GM19397 (cell line): ENCODE measurements around the gene RAB8B.
"Not testable (repeated sequence)": the region's sequence is repeated elsewhere in the genome, so short reads cannot be mapped to it uniquely, and the experiment has no call there.

Experiments
- ATAC-seq: cut with Tn5 transposase; IDR thresholded peaks from one replicate; pipeline ENCODE4 v1.9.1; 2021; ENCODE audit warnings: mild to moderate bottlenecking, moderate library complexity; ENCODE audit not compliant: unreplicated experiment

RAB8B gene

DNA sequence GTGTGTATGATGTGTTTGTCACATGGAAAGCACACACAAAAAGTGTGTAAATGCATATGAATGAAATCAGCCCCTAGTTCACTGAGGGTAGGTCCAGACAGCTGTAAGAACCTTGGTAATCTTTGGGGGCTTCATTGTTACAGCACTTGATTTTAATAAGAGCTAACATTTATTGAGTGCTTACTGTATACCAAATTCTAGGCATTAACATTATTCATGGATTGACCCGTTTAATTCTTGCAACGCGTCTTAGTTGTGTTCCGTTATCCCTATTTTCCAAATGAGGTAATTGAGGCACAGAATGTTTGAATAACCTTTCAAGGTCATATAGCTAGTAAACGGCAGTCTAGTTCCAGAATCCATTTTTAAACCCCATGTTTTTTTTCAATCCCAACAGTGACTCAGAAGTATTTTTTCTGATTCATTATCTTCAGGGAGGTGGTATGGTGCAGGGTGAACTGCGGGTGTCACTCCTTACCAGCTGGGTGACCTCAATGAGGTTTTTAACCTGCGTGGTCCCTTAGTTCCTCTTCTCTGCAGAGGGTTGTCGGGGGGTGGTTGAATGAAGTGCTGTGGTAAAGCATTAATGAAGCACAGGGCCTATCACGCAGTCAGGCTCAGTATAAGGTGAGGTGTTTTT, 14.2 kb downstream of the RAB8B start:
- no peak for ATAC-seq

DNA sequence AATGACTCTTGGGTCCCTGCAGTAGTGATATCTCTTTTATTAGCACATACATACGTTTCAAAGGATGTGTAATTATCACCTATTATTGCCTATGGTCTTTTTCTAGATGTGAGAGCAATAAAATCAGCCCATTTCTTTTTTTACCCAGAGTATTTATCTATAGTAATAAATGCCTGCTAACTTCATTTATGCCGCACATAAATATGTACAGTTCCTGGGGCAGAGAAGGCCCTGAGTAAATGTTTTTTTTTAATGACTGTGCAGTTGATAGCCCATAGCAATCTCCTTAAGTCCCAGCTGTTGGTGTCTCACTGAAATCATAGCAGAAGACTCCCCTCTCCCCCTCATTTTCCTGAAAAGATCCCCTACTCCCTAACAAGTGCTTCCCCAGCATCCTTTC, 16.7 kb downstream of the RAB8B start:
- ATAC-seq = no peak

DNA sequence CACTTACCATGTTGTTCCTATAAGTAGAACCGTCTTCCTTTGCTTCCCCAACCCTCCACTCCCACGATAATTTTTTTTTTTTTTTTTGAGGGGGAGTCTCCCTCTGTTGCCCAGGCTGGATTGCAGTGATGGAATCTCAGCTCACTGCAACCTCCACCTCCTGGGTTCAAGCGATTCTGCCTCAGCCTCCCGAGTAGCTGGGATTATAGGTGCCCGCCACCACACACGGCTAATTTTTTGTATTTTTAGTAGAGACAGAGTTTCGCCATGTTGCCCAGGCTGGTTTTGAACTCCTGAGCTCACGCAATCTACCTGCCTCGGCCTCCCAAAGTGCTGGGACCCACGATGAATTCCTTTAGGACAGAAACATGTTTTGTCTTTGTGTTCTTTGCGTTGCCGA, 19.4 kb downstream of the RAB8B start:
- not testable (repeated sequence) for ATAC-seq

DNA sequence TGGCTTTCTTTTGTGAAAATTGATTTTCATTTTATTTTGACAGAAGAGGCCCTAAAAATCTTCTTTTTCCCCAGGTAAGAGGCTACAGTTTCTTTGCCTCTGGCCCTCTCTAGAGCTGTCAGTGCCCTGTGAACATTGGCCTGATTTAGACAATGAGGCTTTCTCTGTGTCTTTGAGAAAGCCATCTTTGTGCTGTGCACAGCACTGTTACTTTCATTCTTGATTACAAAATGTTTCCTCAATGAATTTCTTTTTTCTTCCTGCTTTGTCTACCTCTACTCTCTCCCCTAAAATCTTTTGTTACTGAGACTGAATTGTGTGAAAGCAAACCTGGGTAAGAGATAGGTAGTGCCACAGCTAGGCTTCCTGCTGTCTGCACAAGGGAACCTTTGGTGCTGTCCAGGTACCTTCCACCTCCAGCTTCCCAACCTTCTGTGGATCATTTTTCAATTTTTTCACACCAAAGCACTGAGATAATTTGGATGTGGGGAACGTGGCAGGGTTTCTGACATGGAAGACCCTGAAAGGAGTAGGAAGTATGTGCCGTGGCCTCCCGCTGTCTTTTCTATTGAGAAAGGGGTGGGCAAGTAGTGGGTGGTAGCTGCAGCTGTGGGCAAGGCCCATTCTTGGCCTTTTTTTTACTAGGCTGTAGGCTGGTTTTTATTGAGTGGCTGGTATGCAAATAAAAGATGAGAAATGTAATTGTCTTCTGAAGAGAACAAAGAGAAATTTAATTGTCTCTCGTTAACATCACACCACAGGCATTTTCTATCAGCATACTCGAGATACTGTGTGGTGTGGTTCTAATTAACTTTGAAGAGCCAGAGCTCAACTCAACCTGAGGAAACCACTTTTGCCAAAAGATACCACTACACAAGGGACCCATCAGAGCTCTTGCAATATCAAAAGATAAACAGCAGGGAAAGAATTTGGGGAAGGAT, 21.0 kb downstream of the RAB8B start:
- ATAC-seq = no peak

DNA sequence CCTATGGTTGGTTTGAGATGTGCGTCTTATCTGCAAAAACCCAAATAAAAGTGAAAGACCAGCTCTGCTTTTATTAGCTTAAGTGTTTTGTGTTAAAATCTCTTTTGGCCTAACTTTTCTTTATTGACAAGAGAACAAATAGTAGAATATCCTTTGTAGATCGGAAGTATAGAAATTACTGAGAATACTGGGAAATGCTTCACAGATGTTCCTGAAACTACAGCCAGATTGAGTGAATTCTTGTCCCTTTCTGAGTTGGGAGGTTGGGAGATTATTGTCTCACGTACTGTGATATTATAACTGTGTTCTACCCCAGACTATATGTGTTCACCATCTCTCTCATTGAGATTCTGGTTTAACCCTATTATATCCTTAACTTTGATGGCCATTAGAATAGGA, 21.7 kb downstream of the RAB8B start:
- ATAC-seq = no peak

DNA sequence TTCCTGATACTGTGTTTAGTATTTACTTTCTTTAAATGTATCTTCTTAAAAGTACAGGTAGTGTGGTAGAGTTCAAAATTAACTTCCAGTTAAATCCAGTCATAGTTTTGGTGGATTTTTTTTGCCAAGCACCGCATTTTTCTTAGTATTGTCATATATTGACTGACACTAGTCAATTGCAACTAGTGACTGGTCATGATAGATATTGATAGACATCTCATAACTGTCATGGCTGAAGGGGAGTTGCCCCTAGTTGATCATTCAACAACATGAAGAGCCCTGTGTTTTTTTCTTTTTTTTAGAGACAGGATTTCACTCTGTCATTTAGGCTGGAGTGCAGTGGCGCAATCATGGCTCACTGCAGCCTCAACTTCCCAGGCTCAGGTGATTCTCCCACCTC, 22.1 kb downstream of the RAB8B start:
- ATAC-seq = no peak

DNA sequence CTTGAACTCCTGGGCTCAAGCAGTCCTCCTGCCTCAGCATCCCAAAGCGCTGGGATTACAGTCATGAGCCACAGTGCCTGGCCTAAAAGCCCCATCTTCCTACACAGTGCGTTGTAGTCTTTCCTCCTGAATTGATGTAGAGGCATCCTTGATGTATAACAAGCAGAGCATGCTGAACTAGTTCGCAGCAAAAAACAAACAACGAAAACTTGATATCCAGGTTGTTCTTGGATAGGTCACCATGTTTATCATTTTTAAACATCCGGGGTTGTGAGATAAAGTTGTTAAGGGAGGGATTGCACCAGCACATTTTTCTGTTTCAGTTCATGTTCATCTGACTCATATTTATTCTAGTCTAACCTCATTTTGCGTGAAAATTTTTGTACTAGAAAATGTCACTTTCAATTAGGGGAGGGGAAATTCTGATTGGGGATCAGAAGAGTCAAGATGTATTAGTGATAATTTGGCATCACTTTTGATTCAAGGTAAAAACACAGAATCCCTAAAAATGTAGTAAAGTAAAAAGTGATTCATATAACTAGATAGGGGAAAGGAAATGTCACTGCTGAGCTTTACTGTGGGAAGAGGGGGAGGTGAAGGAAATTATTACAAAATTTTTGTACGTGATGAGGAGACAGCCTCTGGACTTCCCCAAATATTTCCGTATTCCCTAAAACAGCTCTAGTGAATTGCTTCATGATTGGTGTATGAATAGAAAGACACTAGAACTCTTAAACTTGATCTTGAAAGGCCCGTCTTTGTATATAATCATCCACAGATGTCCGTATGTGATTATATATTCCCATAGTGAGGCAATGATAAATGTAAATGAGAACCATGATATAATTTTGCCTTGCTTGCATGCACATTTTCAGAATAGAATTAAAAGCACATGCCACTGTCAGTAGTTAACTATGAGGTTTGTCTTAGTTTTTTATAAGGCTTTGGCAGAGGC, 22.9 kb downstream of the RAB8B start:
- no peak for ATAC-seq

DNA sequence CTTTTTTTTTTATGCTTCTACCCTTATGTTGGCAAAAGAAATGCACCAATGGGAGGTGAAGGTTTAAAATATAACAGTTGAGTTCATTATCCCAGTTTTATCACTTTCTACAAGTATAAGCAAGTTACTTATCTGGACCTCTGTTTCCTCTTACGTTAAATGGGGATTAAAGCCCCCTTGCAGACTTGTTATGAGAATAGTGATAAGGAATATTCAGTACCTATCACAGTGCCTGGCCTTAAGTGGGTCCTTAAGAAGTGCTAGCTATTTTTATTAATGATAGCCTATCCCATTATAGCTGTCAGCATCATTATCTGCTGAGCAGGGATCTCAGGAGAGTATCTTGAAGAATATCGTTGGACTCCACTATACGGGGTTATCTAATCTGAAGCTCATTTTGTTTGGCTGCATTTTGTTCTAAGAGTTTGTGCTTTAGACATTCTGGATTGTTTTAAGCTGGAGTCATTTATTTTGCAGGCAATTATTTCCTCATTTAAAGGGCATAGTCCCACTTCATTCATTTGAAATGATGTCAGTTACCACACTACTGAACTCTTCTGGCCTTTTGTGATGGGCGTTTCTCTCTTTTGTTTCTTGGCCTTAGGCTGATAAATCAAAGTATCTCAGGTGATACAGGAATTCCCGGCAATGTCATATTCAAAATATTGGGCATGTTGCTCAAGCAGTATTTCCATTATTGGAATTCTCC, 28.8 kb downstream of the RAB8B start:
- no peak for ATAC-seq

DNA sequence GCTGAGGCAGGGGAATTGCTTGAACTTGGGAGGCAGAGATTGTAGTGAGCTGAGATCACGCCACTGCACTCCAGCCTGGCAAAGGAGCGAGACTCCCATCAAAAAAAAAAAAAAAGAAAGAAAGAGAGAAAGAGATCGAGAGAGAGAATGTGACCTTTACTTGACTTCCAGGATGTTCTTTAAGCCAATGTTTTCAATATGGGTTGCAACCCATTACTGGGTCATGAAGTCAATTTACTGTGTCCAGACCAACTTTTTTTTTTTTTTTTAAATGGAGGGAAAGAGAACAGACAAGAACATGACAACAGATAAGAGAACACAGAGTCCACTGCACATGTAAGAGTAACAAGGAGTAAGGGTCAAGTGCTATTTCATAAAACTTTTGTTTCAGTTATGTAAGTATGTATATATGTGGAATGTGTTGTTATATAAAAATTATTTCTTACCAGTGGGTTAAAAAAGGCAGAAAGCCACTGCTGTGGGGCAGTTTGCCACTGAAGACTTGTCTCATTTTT, 29.8 kb downstream of the RAB8B start:
- no peak for ATAC-seq

DNA sequence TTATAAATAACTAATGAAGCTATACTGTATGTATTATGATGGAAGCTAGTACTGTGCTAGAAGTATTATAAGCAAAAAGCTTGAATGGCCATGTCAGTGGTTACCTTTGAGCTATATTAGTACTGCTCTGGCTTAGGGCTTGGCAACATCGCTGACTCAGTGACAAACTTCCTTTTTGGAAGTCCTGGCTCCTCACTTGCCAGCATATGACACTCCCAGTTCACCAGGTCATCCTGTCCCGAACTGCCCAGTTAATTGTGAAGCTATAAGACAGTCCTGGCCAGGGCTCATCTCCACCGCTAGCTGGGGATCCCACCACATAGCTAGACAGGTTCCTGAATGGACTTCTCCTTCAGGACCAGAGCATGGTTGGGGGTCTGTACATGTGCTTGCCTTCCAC, 31.9 kb downstream of the RAB8B start:
- no peak for ATAC-seq

DNA sequence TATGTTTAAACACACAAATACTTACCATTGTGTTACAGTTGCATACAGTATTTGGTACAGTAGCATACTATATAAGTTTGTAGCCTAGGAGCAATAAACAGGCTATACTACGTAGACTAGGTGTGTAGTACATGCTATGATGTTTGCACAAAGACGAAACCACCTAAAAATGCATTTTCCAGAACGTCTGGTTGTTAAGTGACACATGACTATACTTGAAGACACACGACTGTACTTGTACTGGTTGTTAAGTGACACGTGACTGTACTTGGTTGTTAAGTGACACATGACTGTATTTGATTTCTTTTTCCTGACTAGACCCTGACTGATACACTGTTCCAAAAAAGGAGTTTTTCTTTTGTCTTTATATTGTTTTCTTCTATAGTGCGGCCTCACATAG, 34.1 kb downstream of the RAB8B start:
- ATAC-seq = no peak

DNA sequence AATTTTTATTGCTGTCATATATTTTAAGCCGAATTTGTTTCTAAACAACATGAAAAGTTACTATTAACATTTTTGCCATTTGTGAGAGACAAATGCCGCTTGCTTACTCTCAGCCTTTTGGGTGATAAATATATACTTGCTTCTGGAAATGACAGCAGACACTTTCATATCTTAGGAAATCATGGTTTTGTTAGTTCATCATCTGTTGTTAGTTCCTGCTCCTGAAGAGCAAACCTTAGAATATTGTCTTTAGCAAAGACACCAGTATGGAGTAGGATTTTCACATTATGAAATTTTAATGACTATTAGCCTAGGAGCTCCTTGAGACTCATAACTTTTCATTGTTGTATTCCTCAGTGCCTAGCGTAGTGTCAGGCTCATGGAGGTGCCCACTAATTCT, 36.0 kb downstream of the RAB8B start:
- ATAC-seq = no peak

DNA sequence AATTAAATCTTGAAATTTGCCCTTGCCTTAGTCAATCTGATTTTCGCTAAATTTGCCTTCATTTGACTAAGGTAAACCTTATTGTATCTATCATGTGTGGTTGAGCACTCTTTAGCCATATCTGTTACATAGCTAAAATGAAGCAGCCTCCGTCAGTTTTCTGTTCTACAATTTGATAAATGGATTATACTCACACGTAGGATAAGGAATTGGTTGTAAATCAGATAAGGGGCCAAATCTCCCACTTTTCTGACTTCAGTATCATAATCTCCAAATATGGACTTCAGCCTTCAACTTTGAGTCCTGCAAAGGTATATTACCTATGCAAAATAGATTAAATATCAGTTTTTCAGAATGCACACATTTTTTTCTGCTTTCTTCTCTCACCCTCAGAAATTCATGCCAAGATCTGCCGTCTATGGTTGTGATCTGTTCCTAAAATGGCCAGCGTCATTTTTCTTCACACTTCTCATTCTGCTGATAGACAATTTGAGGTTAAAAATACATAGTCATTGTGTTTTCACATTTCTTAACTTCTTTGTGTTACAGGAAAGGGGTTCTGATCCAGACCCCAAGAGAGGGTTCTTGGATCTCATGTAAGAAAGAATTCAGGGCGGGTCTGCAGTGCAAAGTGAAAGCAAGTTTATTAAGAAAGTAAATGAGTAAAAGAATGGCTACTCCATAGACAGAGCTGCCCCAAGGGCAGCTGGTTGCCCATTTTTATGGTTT, 36.9 kb downstream of the RAB8B start:
- ATAC-seq = no peak

DNA sequence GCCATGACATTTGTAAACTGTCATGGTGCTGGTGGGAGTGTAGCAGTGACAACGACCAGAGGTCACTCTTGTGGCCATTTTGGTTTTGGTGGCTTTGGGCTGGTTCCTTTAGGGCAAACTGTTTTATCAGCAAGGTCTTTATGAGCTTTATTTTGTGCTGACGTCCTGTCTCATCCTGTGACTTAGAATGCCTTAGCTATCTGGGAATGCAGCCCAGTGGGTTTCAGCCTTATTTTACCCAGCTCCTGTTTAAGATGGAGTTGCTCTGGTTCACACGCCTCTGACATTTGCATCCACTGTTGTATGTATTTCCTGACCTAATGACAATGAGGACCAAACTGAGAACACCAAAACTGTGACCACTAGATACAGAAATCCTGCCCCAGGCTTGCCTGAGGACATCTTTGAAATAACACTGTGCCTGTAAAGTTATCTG, 37.6 kb downstream of the RAB8B start:
- ATAC-seq = no peak

DNA sequence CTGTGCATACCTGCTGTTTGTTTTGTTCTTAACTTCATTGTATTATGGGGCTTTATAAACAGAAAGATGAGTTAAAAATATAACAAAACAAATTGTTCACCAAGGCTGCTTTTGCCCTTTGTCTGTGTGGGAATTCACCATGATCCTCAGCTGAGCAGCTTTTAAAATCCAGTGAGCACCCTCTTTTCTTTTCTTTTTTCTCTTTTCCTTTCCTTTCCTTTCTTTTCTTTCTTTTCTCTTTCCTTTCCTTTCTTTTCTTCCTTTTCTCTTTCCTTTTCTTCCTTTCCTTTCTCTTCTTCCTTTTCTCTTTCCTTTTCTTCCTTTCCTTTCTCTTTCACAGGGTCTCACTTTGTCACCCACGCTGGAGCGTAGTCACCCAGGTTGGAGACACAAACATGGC, 38.3 kb downstream of the RAB8B start:
- no peak for ATAC-seq

DNA sequence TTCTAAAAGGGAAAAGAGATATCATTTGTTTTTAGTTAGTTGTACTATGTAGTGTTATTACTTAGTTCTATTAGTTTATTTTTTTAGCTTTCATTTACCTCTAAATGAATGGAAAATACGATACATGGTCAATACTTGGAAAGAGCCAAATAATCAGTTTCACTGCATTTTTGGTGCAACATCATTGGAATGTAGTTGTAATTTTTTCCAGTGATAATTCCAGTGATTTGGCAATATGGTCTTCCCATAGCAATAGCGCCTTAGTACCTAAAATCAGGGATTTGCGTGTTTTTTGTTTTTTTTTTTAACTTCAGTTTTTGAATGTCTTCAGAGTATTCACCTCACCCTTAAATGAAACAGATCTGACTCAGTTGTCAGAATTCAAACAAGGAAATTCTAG, 41.8 kb downstream of the RAB8B start:
- no peak for ATAC-seq

DNA sequence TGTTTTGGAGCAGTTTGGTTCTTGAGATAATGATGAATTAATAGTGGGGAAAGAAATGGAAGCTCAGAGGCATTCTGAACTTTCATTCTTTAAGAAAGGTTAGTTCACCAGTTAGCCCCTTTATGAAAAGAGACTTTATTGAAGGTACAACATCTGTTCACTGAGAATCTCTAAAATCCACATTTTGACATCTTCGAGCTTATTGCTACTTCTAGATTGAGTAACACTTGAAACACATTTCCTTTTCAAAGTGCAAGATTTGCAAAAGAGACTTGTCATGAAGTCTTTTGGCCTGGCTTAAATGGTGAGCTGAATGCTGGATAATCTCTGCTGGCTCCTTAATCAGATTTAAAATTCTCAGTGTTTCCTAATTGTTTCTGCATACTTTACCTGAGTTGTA, 42.3 kb downstream of the RAB8B start:
- ATAC-seq = no peak

DNA sequence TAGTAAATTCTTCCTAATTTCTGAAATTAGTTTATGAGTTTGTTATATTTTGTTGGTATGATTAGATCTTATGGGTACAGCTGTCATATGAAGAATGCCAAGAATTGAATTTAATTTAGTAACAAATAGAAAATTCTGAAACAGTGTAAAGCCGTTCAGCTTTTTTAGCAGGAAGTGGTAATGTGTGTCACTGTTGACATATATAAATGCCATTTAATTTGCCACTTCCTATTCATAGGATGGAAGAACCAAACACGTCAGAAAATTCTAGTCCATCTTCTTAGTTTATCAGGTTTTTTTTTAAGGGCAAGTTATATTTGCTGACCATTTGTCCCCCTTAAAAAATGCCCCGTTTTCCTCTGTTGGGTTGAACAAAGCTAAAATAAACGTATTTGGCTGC, 43.0 kb downstream of the RAB8B start:
- no peak for ATAC-seq

DNA sequence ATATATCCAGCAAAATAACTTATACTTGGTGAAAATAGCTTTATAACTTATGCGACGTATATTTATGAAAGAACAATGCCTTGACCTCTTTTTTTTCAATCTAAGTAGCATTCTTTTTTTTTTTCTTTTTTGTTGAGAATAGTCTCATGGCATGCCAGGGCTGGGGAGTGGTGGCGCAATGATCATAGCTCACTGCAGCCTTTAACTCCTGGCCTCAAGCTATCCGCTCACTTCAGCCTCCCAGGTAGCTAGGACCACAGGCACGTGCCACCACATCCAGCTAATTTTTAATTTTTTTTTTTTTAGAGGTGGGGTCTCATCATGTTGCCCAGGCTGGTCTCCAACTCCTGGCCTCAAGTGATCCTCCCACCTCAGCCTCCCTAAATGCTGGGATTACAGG, 43.5 kb downstream of the RAB8B start:
- no peak for ATAC-seq
